Fibroblast of skin of left biceps (primary cell): ENCODE data around the gene PRMT1.

Experiments used
- DNase-seq, 2 experiments: peaks; one replicate each; pipeline ENCODE4 v3.0.0-alpha.2; 2013; ENCODE audit warnings: low read depth in 2 of 2

The PRMT1 gene

GRCh38 chr19:49667473-49667872 is 9.6 kb upstream of the PRMT1 start:
- no peak for DNase-seq

DNA sequence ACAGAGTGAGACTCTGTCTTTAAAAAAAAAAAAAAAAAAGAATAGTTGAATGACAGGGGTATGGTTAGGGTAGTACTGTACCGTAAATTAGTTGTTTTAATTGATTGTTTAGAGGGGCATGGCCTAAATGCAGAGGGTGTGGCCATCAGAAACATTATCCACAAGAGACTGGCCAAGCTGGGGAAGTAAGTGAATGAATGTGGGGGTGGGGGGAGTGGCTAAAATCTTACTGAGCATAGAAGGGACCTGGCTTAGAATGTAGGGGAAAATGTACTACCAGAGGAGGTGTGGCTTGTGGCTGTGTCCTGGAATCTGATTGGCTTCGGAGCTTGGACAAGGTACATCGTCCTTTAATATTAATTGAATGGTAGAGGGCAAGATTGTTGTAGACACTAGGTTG is 7.6 kb upstream of the PRMT1 start:
- no peak for DNase-seq

DNA sequence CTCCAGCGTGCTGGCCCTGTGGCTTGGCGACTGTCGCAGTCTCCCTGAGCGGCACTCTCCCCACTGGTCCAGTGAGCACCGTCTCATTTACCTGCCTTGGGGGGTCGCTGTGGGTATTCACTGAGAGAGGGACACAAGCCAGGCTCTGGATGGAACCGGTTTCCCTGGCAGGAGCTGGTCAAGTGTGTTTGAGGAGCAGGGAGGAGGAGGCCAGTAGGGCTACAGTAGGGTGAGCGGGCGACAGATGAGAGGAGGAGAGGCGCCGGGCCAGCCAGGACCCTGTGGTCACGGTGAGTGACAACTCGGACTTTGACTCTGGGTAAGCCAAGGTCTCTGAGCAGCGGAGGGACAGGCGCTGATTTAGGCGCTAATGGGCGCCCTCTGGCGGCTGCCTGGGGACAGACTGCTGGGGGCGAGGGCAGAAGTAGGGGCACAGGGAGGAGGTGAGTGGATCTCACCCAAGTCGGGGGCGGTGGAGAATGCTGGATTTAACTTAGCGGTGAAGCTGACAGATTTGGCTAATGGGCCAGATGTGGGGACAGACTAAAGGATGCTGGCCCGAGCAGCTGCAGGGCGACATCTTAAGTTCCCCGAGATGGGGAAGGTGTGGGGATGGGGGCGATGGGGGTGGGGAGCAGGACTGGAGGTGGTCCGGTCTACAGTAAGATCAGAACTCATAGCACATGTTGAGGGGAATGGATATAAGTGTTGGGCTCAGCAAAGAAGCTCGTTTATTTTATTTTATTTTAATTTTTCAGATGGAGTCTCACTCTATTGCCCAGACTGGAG is 4.7 kb upstream of the PRMT1 start:
- no peak for DNase-seq

DNA sequence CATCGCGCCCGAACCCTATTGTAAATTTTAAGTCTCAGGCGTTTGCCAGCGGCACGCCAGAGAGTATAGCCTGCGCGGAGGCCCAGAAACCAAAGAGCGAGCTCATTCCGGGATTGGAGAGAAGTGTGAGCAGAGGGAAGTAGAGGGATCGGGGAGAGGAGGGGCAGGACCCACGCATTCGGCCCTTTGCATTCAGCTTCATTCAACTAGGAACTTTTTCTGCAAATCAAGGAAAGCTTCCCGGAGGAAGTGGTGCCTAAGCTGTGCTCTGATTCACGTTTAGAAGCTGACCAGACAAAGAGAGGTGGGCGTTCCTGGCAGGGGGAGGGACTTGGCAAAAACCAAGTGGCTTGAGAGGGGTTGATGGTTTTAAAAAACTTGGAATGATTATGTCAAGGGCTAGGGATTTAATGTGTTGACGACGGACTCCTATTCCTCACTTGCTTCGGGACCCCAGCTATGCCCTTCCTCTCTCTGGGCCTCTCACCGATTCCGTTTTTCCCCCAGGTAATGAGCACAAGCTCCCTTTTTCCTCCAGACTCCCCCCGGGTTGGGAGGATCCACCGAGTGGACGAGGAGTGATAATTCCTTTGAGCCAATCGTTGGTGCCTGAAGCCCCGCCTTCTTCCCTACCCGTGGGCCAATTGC is 811 bp upstream of the PRMT1 start:
- DNase-seq, result peak in 1 of 2 experiments; percentile 80

- peak; percentile 100 for DNase-seq
Measured at GRCh38 chr19:49676784-49677230, 264 bp upstream of the PRMT1 start.

DNA sequence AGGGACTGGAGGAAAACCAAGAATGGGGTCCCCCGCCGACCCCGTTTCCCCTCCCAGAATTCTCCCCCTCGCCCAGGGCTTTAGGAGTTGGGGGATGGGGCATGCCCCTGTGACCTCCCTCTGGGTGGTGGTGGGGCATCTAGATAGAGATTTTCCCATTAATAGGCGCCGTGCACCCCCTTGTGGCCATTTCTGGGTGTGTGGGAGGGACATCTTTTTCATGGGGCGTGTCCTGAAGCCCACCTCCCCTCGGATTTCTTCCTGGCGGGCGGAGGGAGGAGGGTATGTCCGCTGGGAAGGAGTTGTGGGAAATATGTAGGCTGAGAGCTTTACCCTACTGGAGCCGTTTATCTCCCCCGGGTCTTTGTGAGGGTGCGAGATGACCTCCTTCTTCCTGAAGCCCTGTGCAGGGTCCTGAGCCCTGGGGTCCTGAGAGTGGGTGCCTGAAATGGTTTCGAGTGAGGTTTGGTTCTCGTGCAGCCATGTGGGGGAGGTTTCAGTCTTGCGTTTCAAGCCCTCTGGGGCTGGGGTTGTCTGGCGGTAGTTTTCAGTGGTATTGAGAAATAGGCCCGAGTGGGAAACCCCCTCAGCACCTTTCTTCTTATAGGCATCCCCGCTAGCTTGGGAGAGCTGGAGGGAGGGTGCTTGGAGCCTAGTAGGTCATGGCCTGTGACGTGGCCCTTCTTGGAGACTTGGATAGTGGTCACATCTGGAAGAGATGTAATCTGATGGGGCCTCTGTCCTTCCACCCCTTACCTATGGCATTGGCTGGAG is 1.0 kb downstream of the PRMT1 start:
- DNase-seq, result no peak

DNA sequence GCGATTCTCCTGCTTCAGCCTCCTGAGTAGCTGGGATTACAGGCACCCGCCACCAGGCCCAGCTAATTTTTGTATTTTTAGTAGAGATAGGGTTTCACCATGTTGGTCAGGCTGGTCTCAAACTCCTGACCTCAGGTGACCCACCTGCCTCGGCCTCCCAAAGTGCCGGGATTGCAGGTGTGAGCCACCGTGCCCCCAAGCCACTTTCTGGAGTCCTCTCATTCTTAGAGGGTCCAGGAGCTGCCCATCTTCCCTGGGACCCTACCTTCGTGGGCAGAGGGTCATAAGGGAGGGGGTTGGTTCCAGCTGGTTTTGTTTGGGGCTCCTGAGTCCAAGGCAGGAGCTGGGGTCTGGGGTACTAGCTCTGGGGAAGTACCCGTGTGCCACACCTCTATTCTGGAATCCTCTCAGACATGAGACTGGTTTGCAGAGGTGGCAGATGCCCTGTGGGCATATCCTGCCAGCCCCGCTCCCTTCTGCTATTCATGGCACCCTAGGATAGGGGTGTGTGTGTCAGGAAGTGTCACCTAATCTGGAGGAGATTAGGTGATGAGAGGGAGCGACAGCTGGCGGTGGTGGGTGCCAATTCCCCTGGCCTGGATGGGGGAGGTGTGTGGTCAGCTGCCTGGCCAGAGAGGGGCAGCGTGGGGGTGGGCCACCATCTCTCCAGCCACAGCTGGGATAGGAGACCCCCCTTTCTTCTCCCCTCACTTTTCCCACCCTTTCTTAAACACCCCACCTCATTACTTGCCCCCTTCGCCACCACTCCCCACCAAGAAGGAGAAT is 2.1 kb downstream of the PRMT1 start:
- no peak for DNase-seq

DNA sequence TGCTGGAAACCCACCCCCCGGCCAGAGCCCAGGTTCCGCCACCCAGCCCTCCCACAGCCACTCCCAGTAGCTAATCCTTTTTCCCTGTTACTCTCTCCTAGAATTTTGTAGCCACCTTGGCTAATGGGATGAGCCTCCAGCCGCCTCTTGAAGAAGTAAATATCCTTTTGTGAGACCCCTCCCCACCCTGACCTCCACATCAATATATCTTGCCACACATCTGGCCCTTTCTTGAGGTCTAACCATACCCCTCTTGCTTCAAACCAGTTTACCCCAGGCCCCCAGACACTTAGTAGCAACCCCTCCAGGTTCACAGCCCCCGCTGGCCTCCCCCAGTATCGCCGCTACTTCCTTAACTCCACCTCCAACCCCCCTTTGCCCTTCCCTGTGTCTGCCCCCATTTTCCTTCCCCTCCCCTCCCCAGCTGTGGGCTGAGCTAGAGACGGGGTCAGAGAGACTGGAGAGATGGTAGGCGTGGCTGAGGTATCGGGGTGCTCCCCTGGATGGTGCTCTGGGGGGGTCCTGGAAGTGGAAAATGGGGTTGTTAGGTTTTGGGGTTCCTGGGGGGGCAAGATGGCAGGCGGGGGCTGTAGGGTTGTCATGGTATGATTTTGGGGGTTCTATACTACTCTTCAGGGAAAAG is 2.8 kb downstream of the PRMT1 start:
- no peak for DNase-seq

DNA sequence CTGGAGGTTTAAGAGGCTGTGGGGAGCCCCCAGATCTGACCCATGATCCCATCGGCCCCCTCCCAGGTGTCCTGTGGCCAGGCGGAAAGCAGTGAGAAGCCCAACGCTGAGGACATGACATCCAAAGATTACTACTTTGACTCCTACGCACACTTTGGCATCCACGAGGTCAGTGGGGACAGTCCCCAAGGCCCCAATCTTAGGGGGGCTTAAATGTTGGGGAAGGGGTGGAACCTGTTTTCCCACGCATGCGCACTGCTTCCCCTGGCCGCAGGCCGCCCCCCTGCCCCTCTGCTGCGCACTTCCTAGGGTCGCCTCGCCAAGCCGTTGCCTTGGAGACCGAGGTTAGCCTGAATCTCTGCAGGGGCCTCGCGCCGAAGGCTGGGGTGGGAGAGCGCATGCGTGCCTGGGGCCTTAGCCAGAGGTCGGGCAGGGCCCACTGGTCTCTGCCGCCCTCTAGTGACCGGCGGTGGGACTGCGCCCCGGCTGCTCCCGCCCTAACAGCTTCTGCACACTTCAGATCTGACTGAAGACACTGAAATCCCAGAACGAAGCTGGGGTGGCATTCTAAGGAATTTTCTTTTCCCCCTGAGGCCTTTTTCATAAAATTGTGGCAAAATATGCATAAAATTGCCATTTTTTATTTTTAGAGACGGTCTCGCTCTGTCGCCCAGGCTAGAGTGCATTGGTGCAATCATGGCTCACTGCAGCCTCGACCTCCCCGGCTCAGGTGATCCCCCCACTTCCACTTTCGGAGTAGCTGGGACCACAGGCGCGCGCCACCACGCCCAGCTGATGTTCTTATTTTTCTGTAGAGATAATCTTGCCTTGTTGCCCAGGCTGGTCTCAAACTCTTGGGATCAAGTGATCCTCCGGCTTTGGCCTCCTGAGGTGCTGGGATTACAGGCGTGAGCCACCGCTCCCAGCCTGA is 3.6 kb downstream of the PRMT1 start:
- DNase-seq, result peak; percentile 50

DNA sequence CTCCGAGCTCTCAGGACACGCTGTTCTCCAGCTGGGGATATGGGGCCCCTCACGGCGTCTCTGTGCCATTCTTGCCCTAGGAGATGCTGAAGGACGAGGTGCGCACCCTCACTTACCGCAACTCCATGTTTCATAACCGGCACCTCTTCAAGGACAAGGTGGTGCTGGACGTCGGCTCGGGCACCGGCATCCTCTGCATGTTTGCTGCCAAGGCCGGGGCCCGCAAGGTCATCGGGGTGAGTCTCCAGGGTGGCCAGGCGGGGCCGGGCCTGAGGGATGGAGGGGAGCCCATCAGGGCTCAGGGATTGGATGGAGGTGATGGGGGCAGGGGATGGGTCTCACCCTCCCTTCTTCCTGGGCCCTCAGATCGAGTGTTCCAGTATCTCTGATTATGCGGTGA is 4.8 kb downstream of the PRMT1 start:
- no peak for DNase-seq

- DNase-seq, result no peak
Measured at GRCh38 chr19:49682274-49682673, 5.2 kb downstream of the PRMT1 start.

DNA sequence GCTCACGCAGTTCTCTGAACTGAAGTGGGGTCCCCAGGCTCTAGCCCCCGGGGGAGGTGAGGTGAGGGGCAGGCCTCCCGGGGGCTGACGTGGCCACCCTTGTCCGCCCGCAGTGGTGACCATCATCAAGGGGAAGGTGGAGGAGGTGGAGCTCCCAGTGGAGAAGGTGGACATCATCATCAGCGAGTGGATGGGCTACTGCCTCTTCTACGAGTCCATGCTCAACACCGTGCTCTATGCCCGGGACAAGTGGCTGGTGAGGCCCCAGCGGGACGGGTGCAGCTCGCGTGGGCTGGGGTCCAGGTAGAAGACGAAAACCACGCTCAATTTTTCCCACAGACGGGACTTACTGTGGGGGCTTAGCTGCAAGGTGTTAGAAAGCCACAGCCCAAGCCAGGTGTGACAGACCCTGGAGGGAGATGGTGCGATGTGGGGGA is 6.8 kb downstream of the PRMT1 start:
- no peak for DNase-seq

- DNase-seq, result no peak
Measured at GRCh38 chr19:49684251-49684982, 7.3 kb downstream of the PRMT1 start.

GRCh38 chr19:49684983-49685553 is 8.0 kb downstream of the PRMT1 start:
- no peak for DNase-seq

- no peak for DNase-seq
Measured at GRCh38 chr19:49685845-49686332, 8.8 kb downstream of the PRMT1 start.

- no peak for DNase-seq
Measured at GRCh38 chr19:49686503-49687088, 9.5 kb downstream of the PRMT1 start.

- no peak for DNase-seq
Measured at GRCh38 chr19:49687150-49687549, 10.1 kb downstream of the PRMT1 start.

DNA sequence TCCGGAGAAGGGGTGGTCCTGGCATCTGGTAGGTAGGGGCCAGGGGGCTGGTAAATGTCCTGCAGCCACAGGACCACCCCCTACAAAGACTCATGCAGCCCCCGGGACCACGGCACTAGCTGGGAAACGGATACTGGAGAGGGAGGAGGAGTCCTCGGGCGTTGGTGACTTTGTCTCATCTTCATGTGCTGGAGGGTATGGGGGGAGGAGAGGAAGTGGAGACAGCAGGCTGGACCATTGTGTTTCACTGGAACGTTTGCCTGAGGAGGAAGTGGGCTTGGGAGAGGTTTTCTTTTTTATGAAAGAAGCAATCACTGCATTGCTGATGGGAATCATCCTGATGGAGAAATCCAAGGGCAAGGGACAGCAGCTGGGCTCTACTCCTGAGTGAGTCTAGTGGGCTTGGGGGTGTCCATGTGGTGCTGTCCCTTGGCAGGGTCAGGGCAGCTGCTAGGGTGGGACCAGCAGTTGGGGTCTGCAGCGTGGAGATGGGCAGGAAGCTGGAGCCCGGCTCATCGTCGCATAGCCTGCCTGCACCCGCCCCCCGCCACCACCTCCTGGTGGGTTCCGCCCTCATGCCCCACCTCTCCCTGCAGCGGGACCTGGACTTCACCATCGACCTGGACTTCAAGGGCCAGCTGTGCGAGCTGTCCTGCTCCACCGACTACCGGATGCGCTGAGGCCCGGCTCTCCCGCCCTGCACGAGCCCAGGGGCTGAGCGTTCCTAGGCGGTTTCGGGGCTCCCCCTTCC is 10.7 kb downstream of the PRMT1 start:
- no peak for DNase-seq
